ENCODE results near the gene NUP107.

NUP107 gene

GRCh38 chr12:68771223-68771925 lies 84.6 kb downstream of the NUP107 start:
- Histone ChIP-seq H3K27me3 (ENCODE audit: low read depth, low read length) (no peaks in the 10 kb centered on the region), H3K9ac (ENCODE audit: low read length) (no peak overlapping the region), H3K4me3 (ENCODE audit: low read length) (no peak overlapping the region), H4K20me1 (ENCODE audit: insufficient read depth, low read length) (no peaks in the 10 kb centered on the region), H2AFZ (ENCODE audit: low read depth, low read length) (no peak overlapping the region), H3K36me3 (replicated peaks; ENCODE audit: low read depth, low read length) (no peaks in the 10 kb centered on the region), H3K27ac (ENCODE audit: low read length) (no peak overlapping the region), H3K79me2 (ENCODE audit: low read length) (no peaks in the 10 kb centered on the region), H3K9me3 (ENCODE audit: insufficient read depth, low read length) (no peaks in the 10 kb centered on the region), H3K4me1 (ENCODE audit: low read length) (peaks cover 8% of the 10 kb centered on the region; the same call in 1 of the 2 replicates), H3K4me2 (ENCODE audit: low read length) (no peak overlapping the region)
- no peak for TF ChIP-seq EZH2phosphoT487 (IDR thresholded peaks at IDR 0.05; ENCODE audit: low read depth)
- TF ChIP-seq CTCF (IDR thresholded peaks at IDR 0.05; ENCODE audit: low read depth, low read length): no peak

GRCh38 chr12:68772714-68773113 lies 85.9 kb downstream of the NUP107 start:
- Histone ChIP-seq H3K4me2 (ENCODE audit: low read length) (peak overlapping the region; percentile 38), H3K4me3 (ENCODE audit: low read length) (peak overlapping the region; percentile 14; the same call in 1 of the 2 replicates), H2AFZ (ENCODE audit: low read depth, low read length) (no peak overlapping the region), H4K20me1 (ENCODE audit: insufficient read depth, low read length) (no peaks in the 10 kb centered on the region), H3K79me2 (ENCODE audit: low read length) (no peaks in the 10 kb centered on the region), H3K27me3 (ENCODE audit: low read depth, low read length) (no peaks in the 10 kb centered on the region), H3K4me1 (ENCODE audit: low read length) (peaks cover 8% of the 10 kb centered on the region; the same call in 1 of the 2 replicates), H3K27ac (ENCODE audit: low read length) (no peak overlapping the region), H3K9me3 (ENCODE audit: insufficient read depth, low read length) (no peaks in the 10 kb centered on the region), H3K36me3 (replicated peaks; ENCODE audit: low read depth, low read length) (no peaks in the 10 kb centered on the region), H3K9ac (ENCODE audit: low read length) (no peak overlapping the region)
- TF ChIP-seq CTCF (IDR thresholded peaks at IDR 0.05; ENCODE audit: low read depth, low read length) (no peak), EZH2phosphoT487 (IDR thresholded peaks at IDR 0.05; ENCODE audit: low read depth) (no peak)

GRCh38 chr12:68773582-68773981 lies 86.8 kb downstream of the NUP107 start:
- H4K20me1 ChIP-seq (ENCODE audit: insufficient read depth, low read length): no peaks in the 10 kb centered on the region
- no peak overlapping the region for H2AFZ ChIP-seq (ENCODE audit: low read depth, low read length)
- H3K79me2 ChIP-seq (ENCODE audit: low read length): no peaks in the 10 kb centered on the region
- no peaks in the 10 kb centered on the region for H3K27me3 ChIP-seq (ENCODE audit: low read depth, low read length)
- no peaks in the 10 kb centered on the region for H3K9me3 ChIP-seq (ENCODE audit: insufficient read depth, low read length)
- no peak overlapping the region for H3K4me2 ChIP-seq (ENCODE audit: low read length)
- H3K9ac ChIP-seq (ENCODE audit: low read length): no peak overlapping the region
- H3K27ac ChIP-seq (ENCODE audit: low read length): no peak overlapping the region
- peaks cover 8% of the 10 kb centered on the region; the same call in 1 of the 2 replicates for H3K4me1 ChIP-seq (ENCODE audit: low read length)
- no peaks in the 10 kb centered on the region for H3K36me3 ChIP-seq (replicated peaks; ENCODE audit: low read depth, low read length)
- TF ChIP-seq EZH2phosphoT487 (IDR thresholded peaks at IDR 0.05; ENCODE audit: low read depth) (no peak), CTCF (IDR thresholded peaks at IDR 0.05; ENCODE audit: low read depth, low read length) (no peak)
- no peak overlapping the region for H3K4me3 ChIP-seq (ENCODE audit: low read length)

GRCh38 chr12:68775121-68775630 lies 88.4 kb downstream of the NUP107 start:
- H3K4me2 ChIP-seq (ENCODE audit: low read length): no peak overlapping the region
- no peak overlapping the region for H2AFZ ChIP-seq (ENCODE audit: low read depth, low read length)
- no peak overlapping the region for H3K27ac ChIP-seq (ENCODE audit: low read length)
- no peak overlapping the region for H3K4me3 ChIP-seq (ENCODE audit: low read length)
- no peaks in the 10 kb centered on the region for H4K20me1 ChIP-seq (ENCODE audit: insufficient read depth, low read length)
- no peaks in the 10 kb centered on the region for H3K9me3 ChIP-seq (ENCODE audit: insufficient read depth, low read length)
- TF ChIP-seq CTCF (IDR thresholded peaks at IDR 0.05; ENCODE audit: low read depth, low read length) (no peak), EZH2phosphoT487 (IDR thresholded peaks at IDR 0.05; ENCODE audit: low read depth) (no peak)
- no peaks in the 10 kb centered on the region for H3K27me3 ChIP-seq (ENCODE audit: low read depth, low read length)
- H3K79me2 ChIP-seq (ENCODE audit: low read length): no peaks in the 10 kb centered on the region
- H3K36me3 ChIP-seq (replicated peaks; ENCODE audit: low read depth, low read length): no peaks in the 10 kb centered on the region
- H3K9ac ChIP-seq (ENCODE audit: low read length): no peak overlapping the region
- H3K4me1 ChIP-seq (ENCODE audit: low read length): peaks cover 8% of the 10 kb centered on the region; the same call in 1 of the 2 replicates
